C4-2B (cell line): ENCODE results near the gene MED6.

ENCODE experiments used
- CTCF ChIP-seq: fragments of 450-650 bp; conservative IDR thresholded peaks from 2 replicates; pipeline ENCODE4 v1.5.1; 2017; ENCODE audit warnings: mild to moderate bottlenecking
- ZFX ChIP-seq: fragments of 450-650 bp; IDR thresholded peaks from 2 replicates; pipeline ENCODE4 v1.6.1; 2017

GRCh38 chr14:70635971-70636595 is 35.6 kb upstream of the MED6 start:
- TF ChIP-seq CTCF (no peak), ZFX (no peak)
